22Rv1 (cell line): Measurements from ENCODE around the gene CLCA1.

Source experiments
- H3K27ac ChIP-seq: fragments of 450-650 bp; 2 replicates; pipeline ENCODE4 v1.5.1; 2017
- ZFX ChIP-seq: fragments of 450-650 bp; IDR thresholded peaks from 2 replicates; pipeline ENCODE4 v1.6.1; 2017; ENCODE audit warnings: antibody characterized with exemption, borderline replicate concordance
- TF ChIP-seq, protein P1 (sequence below): fragments of 450-650 bp; IDR thresholded peaks from 2 replicates; pipeline ENCODE4 v1.5.1; 2017; ENCODE audit warnings: mild to moderate bottlenecking

Gene CLCA1

DNA sequence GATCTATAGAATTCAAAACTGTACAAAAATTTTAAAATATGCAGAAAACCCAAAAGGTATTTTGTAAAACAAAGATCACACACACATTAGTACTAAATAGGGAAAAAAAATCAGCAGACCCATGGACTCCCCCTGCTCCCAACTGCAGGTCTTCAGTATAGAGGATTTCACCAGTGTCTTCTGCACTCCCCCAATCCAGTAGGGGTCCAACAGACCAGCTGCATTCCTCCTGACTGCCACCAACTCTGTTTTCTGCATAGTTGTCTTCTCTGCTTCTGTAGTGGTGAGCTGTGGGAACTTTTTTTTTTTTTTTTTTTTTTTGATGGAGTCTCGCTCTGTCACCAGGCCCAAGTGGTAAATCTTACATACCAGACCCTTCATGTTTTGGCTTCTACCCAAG, 22.8 kb upstream of the CLCA1 start:
- TF ChIP-seq, protein P1, sequence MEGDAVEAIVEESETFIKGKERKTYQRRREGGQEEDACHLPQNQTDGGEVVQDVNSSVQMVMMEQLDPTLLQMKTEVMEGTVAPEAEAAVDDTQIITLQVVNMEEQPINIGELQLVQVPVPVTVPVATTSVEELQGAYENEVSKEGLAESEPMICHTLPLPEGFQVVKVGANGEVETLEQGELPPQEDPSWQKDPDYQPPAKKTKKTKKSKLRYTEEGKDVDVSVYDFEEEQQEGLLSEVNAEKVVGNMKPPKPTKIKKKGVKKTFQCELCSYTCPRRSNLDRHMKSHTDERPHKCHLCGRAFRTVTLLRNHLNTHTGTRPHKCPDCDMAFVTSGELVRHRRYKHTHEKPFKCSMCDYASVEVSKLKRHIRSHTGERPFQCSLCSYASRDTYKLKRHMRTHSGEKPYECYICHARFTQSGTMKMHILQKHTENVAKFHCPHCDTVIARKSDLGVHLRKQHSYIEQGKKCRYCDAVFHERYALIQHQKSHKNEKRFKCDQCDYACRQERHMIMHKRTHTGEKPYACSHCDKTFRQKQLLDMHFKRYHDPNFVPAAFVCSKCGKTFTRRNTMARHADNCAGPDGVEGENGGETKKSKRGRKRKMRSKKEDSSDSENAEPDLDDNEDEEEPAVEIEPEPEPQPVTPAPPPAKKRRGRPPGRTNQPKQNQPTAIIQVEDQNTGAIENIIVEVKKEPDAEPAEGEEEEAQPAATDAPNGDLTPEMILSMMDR: no peak
- no peak for TF ChIP-seq ZFX
- no peak overlapping the region for H3K27ac ChIP-seq

DNA sequence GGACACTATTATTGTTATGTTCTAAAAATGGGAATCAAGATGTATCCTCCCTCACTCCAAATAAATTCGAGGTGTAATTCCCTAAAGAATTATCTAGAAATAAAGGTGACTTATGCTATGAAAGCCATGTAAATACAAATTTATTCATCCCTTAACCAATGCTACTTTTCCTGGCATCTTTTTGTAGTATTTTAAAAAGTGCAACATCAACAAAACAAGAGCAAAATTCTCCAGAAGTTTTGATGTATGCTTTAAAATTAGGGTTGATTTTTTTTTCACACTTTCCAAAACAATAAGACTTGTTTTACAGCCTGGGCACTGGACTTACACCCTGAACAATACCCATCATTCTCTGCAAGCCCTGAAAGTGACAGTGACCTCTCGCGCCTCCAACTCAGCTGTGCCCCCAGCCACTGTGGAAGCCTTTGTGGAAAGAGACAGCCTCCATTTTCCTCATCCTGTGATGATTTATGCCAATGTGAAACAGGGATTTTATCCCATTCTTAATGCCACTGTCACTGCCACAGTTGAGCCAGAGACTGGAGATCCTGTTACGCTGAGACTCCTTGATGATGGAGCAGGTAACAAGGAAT, 21.4 kb upstream of the CLCA1 start:
- TF ChIP-seq, protein P1: no peak
- TF ChIP-seq ZFX: no peak
- H3K27ac ChIP-seq: no peak overlapping the region

DNA sequence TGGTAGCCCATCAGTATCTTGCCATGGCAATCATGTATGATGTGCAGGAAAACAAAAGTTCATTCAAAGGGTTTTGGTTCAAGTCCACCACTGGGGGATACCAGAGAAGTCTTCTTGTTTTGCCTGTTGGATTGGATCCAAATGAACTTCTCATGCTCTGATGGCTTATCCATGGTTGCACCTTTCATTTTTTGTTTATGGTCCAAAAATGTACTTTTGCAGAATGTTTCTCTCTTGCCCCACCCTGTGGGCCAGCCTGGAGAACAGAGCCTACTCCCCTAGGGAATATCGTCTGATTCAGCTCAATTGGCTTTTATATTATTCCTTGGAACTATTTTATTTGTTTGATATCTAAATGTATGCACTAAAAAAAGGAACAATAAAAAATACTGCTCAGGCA, 20.1 kb upstream of the CLCA1 start:
- TF ChIP-seq, protein P1: no peak
- no peak overlapping the region for H3K27ac ChIP-seq

DNA sequence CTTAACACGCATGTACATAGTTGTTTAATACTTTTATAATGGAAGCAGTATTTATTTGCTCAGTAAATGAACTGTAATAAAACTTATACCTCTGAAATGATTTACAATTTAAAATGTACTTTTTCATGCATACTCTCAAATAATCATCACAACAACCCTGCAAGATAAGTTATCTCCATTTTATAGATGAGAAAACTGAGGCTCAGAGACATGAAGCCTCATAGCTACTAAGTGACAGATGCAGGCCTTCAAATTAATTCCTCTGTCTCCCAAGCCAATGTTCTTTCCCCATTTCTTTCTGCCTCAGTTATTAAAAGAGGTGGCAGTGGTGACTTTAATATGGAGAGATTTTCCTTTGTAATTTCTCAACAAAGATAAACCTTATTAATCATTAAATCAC, 19.6 kb upstream of the CLCA1 start:
- H3K27ac ChIP-seq: no peak overlapping the region
- TF ChIP-seq, protein P1: no peak
- TF ChIP-seq ZFX: no peak

DNA sequence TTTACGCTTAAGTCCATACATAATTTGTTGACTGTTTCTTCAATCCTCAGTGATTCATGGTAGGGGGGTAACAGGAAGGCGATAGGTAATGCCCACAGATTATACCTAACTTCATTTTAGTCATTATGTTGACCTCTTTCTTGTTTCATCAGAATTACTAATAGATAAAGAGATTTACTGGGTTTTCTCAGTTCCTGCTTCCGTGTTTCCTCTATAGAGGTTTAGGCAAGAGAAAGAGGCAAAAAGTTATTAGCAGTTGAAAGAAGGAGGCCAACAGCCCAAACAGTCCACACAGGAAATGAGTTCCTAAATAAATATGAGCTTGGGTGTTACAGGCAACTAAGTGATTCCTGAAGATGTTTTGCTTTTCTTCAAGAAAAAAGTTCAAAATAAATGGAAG, 17.9 kb upstream of the CLCA1 start:
- TF ChIP-seq, protein P1: no peak
- TF ChIP-seq ZFX: no peak
- H3K27ac ChIP-seq: no peak overlapping the region

DNA sequence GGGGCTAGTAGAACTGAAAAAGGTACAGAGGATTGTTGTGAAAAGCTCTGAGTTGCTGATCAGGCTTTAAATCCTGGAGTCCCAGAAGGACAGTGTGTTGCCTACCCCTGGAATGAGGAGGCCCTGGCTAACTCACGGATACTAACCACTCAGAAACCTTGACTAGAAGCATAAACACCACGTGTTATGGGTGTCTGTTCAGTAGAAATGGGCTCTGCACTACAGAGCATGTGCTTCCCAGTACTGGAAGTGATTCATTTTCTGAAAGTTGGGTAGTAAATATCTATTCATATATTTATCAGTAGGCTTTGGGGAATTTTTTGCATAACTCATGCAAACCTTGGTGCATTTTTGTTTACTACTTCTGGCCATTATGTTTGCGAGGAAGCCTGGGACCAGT, 15.1 kb upstream of the CLCA1 start:
- TF ChIP-seq ZFX: no peak
- TF ChIP-seq, protein P1: no peak
- H3K27ac ChIP-seq: no peak overlapping the region

DNA sequence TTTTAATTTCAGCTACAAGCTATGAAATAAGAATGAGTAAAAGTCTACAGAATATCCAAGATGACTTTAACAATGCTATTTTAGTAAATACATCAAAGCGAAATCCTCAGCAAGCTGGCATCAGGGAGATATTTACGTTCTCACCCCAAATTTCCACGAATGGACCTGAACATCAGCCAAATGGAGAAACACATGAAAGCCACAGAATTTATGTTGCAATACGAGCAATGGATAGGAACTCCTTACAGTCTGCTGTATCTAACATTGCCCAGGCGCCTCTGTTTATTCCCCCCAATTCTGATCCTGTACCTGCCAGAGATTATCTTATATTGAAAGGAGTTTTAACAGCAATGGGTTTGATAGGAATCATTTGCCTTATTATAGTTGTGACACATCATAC, 13.7 kb upstream of the CLCA1 start:
- TF ChIP-seq, protein P1: no peak
- no peak for TF ChIP-seq ZFX
- no peak overlapping the region for H3K27ac ChIP-seq
